Astrocyte of the hippocampus (primary cell): ENCODE measurements around the gene DHX34.
"Not testable (repeated sequence)": the region's sequence is repeated elsewhere in the genome, so short reads cannot be mapped to it uniquely, and the experiment has no call there.

ENCODE experiments used
- DNase-seq: peaks from one replicate; pipeline ENCODE4 v3.0.0; 2011; ENCODE audit warnings: low read depth, low spot score

Gene DHX34, protein sequence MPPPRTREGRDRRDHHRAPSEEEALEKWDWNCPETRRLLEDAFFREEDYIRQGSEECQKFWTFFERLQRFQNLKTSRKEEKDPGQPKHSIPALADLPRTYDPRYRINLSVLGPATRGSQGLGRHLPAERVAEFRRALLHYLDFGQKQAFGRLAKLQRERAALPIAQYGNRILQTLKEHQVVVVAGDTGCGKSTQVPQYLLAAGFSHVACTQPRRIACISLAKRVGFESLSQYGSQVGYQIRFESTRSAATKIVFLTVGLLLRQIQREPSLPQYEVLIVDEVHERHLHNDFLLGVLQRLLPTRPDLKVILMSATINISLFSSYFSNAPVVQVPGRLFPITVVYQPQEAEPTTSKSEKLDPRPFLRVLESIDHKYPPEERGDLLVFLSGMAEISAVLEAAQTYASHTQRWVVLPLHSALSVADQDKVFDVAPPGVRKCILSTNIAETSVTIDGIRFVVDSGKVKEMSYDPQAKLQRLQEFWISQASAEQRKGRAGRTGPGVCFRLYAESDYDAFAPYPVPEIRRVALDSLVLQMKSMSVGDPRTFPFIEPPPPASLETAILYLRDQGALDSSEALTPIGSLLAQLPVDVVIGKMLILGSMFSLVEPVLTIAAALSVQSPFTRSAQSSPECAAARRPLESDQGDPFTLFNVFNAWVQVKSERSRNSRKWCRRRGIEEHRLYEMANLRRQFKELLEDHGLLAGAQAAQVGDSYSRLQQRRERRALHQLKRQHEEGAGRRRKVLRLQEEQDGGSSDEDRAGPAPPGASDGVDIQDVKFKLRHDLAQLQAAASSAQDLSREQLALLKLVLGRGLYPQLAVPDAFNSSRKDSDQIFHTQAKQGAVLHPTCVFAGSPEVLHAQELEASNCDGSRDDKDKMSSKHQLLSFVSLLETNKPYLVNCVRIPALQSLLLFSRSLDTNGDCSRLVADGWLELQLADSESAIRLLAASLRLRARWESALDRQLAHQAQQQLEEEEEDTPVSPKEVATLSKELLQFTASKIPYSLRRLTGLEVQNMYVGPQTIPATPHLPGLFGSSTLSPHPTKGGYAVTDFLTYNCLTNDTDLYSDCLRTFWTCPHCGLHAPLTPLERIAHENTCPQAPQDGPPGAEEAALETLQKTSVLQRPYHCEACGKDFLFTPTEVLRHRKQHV

GRCh38 chr19:47348819-47349795 lies at the start of gene DHX34:
Gene DHX34 (plus strand): TSS chr19:47349315. CDS start chr19:47353031, 3,716 bp downstream.
- peak; percentile 99 for DNase-seq

DNA sequence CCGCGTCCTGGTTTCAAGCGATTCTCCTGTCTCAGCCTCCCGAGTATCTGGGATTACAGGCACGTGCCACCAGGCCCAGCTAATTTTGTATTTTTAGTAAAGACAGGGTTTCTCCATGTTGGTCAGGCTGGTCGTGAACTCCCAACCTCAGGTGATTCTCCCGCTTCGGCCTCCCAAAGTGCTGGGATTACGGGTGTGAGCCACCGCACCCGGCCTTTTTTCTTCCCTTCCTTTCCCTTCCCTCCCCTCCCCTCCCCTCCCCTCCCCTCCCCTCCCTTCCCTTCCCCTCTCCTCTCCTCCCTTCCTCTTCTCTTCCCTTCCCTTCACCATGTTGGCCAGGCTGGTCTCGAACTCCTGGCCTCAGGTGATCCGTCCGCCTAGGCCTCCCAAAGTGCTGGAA lies 48.2 kb upstream of the DHX34 start:
- DNase-seq, result not testable (repeated sequence)

DNA sequence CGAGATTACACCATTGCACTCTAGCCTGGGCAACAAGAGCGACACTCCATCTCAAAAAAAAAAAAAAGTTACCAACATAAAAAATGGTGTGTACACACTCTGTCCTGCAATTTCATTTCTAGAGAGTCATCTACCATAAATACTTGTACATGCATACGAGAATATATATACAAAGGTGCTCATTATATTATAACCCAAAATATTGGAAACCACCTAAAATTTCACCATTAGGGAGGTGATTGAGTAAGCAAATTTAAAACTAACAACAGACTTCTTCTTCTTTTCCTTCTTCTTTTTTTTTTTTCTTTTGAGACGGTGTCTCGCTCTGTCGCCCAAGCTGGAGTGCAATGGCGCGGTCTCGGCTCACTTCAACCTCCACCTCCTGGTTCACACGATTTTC lies 46.9 kb upstream of the DHX34 start:
- DNase-seq, result no peak

- DNase-seq, result no peak
Observed at GRCh38 chr19:47303966-47304365, 45.1 kb upstream of the DHX34 start.

DNA sequence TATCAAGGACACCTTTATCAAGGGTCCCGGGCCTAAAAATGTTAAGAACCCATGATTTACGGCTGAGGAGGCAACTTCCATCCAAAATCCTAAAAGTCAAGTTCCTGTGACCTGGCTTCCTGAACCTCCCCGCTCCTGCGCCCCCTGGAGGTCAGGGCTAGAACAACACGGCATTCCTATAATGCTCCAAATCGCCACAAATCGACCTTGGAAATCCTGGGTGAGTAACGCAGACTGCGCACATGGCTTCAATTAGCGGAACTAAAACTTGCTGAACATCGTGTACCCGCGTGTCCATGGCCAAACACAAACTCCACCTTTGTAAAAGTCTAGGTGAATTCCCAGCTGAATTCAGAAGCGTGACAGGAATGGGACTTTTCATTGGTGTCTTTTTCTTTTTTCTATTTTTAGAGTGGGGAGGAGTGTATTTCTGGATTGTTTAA lies 43.8 kb upstream of the DHX34 start:
- DNase-seq, result peak; percentile 79

DNA sequence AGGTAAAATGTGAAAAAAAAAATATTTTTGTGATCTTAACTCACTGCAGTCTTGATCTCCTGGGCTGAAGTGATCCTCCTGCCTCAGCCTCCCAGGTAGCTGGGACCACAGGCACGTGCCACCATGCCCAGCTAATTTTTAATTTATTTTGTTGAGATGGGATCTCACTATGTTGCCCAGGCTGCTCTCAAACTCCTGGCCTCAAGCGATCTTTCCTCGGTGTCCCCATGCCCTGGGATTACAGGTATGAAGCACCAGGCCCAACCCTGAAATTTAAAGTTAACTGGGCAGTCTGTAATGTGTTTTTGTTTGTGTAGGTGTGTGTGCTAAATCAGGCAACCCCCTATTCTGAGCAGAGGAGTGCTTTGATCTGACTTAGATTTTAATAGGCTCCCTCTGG lies 42.8 kb upstream of the DHX34 start:
- no peak for DNase-seq

DNA sequence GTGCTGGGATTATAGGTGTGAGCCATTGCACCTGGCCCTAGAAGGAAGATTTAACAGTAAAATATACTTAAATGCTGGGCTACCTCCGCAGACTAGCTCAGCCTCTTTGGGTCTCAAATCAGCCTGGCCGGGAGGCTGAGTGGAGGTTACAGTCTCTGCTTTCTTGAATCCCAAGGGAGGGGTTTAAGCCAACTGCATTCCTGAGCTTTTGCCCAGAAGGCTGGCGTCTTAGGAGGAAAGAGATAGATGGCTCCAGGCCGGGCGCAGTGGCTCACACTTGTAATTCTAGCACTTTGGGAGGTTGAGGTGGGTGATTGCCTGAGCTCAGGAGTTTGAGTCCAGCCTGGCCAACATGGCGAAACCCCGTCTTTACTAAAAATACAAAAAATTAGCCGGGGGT lies 40.1 kb upstream of the DHX34 start:
- no peak for DNase-seq

- no peak for DNase-seq
Observed at GRCh38 chr19:47309608-47310007, 39.5 kb upstream of the DHX34 start, which contains the start of gene C5AR1. Gene C5AR1 (plus strand): TSS chr19:47309861. CDS start chr19:47309896, 35 bp downstream.

DNA sequence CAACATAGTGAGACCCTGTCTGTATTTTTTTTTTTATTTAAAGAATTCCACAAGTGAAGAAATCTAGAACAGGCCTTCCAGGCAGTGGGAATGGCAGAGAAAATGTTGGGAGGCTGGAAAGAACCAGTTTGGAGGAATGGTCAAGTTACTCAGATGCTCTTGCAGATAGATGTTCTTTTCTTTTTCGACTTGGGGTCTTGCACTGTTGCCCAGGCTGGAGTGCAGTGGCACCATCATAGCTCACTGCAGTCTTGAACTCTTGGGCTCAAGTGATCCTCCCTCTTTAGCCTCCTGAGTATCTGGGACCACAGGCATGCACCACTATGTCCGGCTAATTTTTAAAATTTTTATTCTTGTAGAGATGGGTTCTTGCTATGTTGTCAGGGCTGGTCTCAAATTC lies 38.8 kb upstream of the DHX34 start:
- DNase-seq, result no peak

- no peak for DNase-seq
Observed at GRCh38 chr19:47310819-47311218, 38.3 kb upstream of the DHX34 start.

DNA sequence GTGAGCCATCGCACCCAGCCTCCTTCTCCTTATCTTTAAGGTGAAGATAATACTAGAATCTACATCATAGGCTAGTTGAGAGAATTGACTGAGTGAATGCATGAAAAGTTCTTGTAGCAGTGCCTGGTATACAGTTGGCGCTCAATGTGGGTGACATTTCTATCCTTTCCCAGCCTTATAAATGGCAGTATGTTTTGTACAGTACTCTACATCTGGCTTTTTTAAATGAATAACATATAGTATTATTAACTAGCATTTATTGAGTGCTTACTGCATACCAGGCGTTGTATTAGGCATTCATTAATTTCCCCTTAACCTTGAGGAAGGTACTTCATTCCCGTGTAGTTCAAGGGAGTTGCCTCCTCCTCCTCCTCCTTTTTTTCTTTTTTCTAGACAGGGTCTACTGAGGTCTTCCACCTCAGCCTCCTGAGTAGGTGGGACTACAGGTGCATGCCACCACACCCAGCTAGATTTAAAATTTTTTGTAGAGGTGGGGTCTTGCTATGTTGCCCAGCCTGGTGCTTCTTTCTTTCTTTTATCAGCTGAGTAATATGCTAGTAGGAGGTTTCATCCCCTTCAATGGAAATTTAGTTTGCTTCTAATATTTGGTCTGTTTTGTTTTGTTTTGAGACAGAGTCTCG lies 36.6 kb upstream of the DHX34 start:
- DNase-seq, result no peak

GRCh38 chr19:47313754-47314295 lies 35.3 kb upstream of the DHX34 start:
- DNase-seq, result no peak

DNA sequence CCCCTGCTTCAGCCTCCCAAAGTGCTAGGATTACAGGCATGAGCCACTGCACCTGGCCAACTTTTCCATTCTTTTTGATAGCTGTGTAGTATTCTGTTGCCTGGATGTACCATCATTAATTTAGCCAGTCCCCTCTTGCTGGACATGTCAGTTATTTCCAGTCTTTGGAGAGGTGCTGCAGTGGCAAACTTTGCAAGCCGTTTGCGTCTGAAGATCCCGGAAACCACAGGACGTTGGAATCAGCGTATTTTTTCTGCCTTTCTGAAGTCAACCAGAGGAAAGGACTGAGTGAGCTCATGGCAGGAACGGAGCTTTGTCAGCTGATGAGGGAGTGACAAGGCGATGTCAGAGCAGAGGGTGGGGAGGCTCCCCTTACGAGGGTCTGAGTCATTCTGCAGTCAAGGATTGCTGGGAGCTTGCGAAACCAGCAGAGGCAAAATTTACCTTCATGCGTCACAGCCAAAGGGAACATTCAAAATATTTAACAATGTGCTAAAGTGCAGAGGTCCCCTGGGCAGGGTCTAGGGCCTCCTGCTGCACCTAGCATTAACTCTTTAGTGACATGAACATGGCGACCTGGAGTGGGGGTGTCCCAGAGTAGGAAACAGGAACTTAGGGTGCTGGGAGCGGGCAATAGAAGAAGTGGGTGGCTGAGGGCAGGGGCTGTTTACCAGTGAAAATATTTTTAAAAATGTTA lies 33.8 kb upstream of the DHX34 start:
- DNase-seq, result peak; percentile 66

DNA sequence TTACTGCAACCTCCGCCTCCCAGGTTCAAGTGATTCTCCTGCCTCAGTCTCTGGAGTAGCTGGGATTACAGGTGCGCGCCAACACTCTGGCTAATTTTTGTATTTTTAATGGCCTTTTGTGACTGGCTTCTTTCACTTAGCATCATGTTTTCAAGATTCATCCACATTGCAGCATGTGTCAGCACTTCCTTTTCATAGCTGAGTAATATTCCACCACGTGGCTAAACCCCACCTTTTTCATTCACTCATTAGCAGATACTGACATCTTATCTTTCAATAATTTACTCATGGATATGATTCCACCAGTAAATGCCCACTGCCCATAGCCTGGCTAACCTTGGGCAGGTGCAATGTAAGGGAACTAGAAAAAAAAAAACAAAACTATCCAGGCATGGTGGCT lies 32.6 kb upstream of the DHX34 start:
- DNase-seq, result no peak

DNA sequence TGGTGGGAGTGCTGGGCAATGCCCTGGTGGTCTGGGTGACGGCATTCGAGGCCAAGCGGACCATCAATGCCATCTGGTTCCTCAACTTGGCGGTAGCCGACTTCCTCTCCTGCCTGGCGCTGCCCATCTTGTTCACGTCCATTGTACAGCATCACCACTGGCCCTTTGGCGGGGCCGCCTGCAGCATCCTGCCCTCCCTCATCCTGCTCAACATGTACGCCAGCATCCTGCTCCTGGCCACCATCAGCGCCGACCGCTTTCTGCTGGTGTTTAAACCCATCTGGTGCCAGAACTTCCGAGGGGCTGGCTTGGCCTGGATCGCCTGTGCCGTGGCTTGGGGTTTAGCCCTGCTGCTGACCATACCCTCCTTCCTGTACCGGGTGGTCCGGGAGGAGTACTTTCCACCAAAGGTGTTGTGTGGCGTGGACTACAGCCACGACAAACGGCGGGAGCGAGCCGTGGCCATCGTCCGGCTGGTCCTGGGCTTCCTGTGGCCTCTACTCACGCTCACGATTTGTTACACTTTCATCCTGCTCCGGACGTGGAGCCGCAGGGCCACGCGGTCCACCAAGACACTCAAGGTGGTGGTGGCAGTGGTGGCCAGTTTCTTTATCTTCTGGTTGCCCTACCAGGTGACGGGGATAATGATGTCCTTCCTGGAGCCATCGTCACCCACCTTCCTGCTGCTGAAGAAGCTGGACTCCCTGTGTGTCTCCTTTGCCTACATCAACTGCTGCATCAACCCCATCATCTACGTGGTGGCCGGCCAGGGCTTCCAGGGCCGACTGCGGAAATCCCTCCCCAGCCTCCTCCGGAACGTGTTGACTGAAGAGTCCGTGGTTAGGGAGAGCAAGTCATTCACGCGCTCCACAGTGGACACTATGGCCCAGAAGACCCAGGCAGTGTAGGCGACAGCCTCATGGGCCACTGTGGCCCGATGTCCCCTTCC lies 28.9 kb upstream of the DHX34 start:
- no peak for DNase-seq

DNA sequence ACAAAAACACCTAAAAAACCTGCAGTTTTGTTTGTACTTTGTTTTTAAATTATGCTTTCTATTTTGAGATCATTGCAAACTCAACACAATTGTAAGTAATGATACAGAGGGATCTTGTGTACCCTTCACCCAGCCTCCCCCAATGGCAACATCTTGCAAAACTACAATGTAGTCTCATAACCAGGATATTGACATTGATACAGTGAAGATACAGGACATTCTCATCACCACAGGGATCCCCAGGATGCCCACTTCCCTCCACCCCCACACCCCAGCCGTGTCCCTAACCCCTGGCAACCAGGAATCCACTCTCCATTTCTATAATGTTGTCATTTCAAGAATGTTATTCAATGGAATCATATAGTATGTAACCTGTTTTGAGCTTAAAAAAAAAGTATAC lies 27.5 kb upstream of the DHX34 start:
- DNase-seq, result no peak

- DNase-seq, result no peak
Observed at GRCh38 chr19:47322058-47322457, 27.1 kb upstream of the DHX34 start.

GRCh38 chr19:47323409-47323808 lies 25.7 kb upstream of the DHX34 start:
- DNase-seq, result no peak
